Fibroblast of skin of right quadriceps (primary cell): ENCODE measurements around the gene PHLDA1.

Experiments
- DNase-seq: peaks from one replicate; pipeline ENCODE4 v3.0.0-alpha.2; 2013

Gene PHLDA1

DNA sequence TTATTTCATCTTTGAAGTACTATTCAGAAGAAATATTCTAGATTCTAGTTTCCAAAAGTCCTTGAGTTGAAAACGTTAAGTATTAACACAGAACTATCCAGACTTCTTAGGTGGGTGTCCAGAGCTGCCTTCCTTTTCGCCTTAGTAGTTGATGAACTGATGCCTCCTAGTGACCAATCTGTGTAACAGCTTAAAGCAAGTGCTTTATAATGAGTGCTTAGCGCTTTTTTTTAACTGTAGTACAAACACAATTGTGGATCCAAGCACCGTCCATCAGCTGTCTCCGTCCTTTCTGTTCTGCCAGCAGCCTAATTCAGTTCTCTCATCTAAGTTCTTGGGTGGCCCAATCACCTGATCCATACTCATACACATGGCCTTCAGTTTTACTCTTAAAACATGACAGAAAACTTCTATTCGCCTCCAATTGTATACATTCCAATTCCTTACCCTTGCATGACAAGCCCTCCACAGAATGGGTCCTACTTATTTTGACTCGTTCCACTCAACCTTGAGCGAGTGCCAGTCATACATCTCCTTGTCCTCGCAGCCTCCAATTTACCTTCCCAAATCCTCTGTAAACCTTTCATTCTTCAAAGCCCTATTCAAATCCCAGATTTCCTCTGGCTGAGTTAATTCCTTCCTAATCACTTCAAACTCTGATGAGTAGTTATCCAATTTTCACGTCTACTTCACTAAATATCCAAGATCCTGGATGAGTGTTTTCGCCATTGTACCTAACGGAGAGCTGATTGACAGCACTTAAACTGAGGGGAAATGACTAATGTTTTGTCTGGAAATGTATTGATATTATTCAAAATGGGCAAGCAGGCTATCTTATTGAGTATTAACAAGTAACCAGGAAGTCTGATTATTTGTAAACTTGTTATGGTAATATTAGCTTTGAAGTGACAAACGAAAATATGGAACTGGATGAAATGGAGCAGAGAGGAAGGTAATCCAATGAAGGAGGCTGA, 5.8 kb upstream of the PHLDA1 start:
- peak; percentile 82 for DNase-seq

DNA sequence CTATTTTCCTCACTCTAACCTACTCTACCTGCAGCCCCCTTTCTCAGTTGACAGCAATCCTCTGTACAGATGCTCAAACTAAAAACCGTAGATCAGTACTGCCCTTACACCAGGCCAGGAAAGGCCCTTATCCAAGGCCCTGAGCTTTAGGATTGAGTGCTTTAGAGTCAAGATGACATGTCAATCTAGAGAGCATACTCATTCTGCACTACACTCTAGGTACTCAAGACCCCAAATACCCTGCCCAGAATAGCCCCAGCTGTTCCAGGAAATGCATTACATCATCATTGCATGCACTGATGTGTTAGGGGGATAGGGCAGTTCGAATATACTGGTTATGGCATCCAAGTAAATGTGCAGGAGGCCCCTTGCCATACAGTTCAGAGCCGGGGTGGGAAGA, 3.5 kb upstream of the PHLDA1 start:
- DNase-seq = no peak

DNA sequence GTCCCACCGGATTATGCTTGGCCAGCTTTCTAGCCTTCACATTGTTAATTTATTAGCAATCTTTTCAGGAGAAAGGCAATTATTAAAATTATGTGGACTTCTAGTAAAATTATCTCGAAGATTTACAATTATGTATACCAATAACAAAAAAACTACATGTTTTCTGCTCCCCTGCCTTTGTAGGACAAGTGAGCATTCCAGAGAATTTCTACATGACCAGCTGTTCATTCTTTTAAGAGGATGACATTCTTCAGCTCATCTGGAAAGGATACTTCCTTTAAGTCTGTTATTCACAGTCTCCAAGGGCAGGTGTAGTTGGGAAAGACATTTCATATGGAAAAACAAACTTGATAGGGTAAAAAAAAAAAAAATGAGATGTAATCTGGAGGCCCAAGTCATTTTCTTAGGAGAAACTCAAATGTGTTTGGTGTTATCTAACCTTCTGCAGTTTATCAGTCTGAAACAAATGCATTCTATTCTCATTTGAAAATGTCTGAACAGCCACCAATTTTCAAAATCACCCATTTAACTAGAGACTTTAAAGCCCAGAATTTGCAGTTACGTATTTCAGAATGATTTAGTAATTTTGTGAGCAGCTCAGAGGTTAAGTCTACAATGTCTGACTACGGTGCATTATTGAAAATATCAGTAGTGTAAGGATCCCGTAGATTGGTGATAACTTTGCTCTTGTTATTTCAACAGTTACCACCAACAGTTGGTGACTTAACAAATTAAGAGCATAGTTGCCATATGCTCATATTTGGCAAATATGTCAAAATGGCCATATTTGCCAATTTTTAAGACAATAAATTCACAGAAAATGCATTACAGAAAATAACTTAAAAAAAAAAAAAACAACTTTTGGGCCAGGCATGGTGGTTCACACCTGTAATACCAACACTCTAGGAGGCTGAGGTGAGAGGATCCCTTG, 1.8 kb upstream of the PHLDA1 start:
- no peak for DNase-seq

DNA sequence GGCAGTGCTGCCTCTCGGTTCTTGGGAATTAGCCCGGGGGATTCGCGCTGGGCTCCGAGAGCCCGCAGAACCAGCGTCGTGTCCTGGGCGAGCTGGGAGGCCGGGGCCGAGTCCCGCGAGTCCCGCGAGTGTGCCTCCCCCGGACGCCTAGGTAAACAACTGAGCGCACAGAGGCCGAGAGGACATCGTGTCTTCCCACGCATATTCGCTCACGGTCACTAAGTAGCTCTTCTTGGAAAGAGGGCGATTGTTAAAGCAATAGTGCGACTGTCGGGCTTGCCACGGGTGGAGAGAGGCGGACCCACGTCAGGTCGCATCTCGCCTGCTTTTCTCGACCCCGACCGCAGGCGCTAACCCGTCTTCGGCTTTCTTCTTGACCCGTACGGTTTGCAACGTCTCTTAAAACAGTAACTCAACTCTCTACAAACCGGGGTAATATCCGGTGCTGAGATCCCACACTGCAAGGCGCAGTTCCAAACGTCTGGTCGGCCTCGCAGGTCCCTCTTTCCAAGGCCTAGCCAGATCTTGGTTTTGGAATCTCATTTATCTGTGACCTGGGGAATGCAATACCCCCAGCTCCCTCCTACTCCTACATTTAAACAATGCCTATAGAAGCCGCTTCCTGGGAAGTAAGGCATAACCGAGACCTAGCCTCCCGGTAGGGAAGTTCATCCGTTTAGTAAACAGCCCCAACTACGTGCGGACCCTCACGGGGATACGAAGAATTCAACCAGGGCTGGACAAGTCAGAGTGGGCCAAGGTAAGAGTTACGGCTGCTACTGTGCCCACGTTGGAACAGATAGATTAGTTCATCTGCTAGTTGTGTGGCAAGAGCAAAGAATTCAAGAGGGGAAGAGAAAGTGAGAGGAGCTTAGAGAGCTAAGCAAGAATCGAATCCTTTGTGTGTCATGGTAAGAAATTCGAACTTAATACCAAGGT, 736 bp upstream of the PHLDA1 start:
- peak; percentile 55 for DNase-seq

DNA sequence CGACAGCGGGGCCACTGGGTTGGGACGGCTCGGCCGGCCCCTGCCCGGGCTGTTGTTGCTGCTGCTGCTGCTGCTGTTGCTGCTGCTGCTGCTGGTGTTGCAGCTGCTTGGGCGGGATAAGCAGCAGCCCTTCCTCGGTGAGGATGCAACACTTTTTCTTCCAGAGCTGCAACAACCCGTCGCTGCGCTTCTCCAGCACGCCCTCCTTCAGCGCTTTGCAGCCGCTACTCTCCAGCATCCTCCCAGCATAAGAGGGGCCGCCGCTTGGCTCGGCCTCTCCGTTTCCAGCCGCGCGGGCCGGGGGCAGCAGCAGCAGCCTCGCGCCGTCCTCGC, 529 bp downstream of the PHLDA1 start:
- DNase-seq = no peak

GRCh38 chr12:76030341-76031080, 1.1 kb downstream of the PHLDA1 start:
- peak; percentile 25 for DNase-seq

DNA sequence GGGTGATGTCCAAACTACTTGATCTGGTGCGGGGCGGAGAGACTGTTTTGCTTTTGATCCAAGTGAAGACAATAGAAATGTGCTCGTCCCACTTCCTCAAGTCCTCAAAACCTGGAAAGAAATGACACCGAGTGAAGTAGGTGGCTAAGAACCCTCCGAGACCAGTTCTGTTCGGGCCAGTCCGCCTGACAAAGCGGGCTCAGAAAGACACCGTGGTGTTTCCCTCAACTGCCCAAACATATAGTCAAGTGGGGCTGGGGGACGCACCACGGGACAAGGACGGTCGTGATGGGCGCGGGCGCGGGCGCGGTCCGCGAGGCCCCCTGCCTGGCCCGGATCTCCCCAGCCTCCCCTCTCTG, 1.6 kb downstream of the PHLDA1 start:
- peak; percentile 49 for DNase-seq

DNA sequence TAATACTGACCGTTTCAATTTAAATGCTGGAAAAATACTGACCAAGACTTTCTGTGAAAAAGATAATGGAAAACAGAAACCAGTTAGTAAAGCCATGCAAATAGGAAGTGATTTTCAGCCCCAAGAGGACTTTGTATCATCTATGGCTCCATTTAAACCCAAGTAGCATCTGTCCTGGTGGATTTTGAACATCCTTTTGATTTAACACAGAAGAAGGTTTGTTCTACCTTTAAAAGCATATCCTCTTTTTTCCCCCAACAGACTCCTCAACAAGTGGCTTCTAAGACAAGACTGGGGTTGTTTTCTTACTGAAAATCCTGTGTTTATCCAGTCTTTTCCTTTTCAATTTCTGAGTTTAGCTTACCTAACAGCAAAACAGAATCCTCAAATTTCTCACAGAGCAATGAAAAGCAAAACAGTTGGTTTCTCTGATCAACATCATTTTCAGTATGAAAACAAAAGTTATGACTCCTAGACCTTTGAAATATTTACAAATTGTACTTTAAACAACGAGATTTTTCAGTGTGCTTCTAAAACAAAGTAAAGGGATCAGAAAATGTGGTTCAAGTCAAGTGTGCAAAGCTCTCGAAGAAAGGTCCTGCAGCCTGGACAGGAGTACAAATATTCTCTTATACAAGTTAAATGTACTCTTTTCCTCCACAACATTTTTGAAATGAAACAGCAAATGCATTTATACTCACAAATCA, 2.9 kb downstream of the PHLDA1 start:
- DNase-seq = no peak

DNA sequence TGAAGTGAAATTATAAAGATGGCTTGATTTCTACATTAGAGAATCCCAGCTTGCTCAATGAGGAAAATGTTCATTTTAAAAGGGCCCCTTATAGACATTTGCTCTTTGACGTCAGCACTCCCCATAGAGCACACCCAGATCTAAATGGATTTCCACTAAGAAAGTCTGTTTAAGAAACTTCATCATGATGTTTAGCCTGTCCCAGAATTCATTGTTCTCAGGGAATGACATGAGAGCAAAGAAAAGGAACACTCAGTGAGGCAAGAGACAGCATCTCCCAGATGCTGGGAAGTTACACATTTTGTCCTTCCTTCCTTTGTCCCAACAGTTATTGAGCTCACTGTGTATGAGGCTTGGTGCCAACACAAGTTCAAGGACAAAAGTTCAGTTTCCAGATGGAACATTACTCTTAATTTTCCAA, 4.9 kb downstream of the PHLDA1 start:
- peak; percentile 23 for DNase-seq

- peak; percentile 40 for DNase-seq
Measured at GRCh38 chr12:76025601-76026575, 5.7 kb downstream of the PHLDA1 start.

DNA sequence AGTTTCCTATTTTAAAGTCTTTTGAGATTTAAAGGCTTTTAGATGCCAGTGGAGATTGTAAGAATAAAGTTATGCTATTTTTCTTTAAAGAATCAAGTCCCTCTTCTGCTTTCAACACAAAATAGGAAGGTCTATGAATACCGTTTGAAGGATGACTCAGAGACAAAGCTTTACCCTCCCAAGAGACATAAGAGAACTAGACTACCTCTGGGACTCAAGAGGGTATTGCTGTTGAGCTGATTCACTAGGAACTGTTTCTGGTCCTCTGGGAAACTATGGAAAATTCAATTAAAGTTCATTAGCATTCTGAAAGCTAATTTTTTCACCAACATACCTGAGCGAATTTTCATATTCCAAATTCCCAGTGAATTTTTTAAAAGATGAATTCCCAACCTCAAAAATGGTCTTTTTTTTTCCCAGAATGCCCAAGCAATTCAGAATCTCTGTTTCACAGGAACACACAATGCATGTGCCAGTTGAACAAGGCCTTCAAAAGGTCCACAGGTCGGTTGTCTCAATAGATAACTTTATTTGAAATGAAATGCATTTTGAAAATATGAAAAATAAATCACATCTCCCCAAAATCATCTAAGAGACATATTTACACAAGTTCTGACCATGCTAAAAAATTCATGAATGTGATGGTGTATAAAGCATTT, 6.5 kb downstream of the PHLDA1 start:
- DNase-seq = peak; percentile 91

DNA sequence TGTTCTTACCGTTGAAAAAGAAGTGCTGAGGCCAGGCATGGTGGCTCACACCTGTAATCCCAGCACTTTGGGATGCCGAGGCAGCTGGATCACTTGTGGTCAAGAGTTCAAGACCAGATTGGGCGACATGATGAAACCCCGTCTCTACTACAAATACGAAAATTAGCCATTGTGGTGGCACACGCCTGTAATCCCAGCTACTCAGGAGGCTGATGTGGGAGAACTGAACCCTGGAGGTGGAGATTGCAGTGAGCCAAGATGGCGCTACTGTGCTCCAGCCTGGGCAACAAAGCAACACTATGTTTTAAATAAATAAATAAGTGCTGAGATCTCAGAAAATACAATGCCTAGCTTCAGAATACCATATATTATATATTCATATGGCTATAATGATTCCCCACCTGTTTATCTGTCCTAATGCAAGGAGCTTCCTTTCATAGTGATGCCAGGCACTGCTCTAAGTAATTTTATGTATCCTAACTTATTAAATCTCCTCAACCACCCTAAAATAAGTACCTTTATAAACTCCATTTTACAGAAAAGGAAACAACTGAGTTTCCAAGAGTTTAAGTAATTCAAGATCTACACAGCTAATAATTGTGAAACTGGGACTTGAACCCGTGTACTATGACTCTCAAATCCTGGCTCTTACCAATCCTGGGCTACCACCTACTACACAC, 7.3 kb downstream of the PHLDA1 start:
- DNase-seq = no peak

DNA sequence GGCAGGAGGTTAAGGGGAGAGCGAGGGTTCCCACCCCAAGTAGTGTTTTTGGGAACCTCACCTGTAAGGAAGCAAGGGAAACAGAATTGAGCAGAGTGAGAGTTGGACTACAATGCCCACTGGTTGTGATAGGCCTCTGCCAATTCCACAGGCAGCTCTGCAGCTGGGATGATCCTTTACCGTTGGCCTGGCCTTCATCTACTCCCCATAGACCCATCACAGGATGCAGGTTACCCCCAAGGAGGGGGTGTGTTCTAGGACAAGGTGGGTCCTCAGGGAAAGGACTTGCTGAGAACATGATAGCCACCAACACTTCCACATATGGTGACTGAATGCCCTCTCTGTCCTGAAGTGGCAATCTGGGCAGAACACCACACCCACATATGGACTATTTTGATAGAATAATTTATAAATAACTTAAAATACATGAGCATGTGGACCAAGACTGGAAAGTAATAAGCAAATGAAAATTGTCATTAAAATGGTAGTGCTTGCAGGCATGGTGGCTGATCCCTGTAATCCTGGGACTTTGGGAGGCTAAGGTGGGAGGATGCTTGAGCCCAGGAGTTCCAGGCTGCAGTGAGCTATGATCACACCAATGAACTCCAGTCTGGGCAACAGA, 8.4 kb downstream of the PHLDA1 start:
- DNase-seq = no peak

DNA sequence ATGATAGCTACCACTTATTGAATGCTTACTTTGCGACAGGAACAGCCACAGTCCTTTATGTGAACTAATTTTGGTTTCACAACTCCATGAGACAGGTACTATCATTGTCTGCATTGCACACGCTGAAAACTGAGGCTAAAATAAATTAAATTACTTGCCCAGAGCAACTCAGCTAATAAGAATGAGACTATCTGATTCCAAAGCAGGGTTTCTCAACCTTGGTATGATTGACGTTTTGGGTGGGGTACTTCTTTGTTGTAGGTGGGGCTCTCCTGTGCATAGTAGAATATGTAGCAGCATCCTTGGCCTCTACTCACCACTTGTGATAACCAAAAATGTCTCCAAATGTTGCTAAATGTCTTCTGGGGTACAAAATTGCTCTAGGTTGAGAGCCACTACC, 9.1 kb downstream of the PHLDA1 start:
- no peak for DNase-seq

GRCh38 chr12:76020731-76021672, 10.6 kb downstream of the PHLDA1 start:
- DNase-seq = peak; percentile 98

- peak; percentile 73 for DNase-seq
Measured at GRCh38 chr12:76020281-76020680, 11.3 kb downstream of the PHLDA1 start.

DNA sequence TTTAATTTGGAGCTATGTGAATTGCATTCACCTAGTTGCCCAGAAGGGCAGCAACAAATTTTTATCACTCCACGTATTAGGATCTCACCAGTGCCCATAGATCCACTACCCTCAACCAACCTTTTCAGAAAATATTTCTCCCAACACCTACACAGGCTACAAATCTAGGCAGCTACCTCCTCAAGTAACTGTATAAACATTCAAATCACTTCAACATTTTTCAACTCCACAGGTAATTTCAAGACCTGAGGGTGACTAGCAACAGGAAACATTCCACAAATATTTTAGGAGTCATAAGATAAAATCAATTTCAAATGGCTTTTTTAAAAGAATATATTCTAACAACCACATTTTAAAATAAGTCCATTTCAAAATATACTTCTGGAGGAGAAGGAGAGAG, 12.9 kb downstream of the PHLDA1 start:
- no peak for DNase-seq
